GM23338 (cell line): ENCODE results near the gene HELZ. TPM values are rescaled to one million over a fixed set of nuclear protein-coding genes. Genes with fewer than 3 reads are reported as not detected.

ENCODE experiments used
- CREB1 ChIP-seq: fragments of 250-450 bp; sonication (Bioruptor Pico); IDR thresholded peaks from 2 replicates; pipeline ENCODE4 v1.5.0; 2020; ENCODE audit warnings: low read depth, mild to moderate bottlenecking, moderate library complexity
- CTCF ChIP-seq, 2 experiments: fragments of 200-600 bp in 1 of 2; sonication (generic) in 1 of 2; conservative IDR thresholded peaks; 2 replicates each; pipeline versions ENCODE4 v1.5.1 to v1.6.1; 2016 to 2017; ENCODE audit warnings: antibody characterized with exemption in 2 of 2, low read depth in 2 of 2, mild to moderate bottlenecking in 2 of 2, moderate library complexity in 1 of 2
- EZH2phosphoT487 ChIP-seq: fragments of 200-600 bp; sonication (generic); IDR thresholded peaks from one replicate; pipeline ENCODE4 v1.8.1; 2018; ENCODE audit warnings: antibody characterized with exemption; ENCODE audit not compliant: unreplicated experiment
- POLR2AphosphoS5 ChIP-seq: IDR thresholded peaks from 2 replicates; pipeline ENCODE4 v1.6.1; 2016; ENCODE audit warnings: antibody characterized with exemption, low read depth
- REST ChIP-seq: IDR thresholded peaks from one replicate; pipeline ENCODE4 v1.6.1; 2018; ENCODE audit warnings: antibody characterized with exemption; ENCODE audit not compliant: unreplicated experiment
- ZNF462 ChIP-seq: fragments of 250-450 bp; sonication (Bioruptor Pico); IDR thresholded peaks from 2 replicates; pipeline ENCODE4 v1.5.0; 2020; ENCODE audit warnings: mild to moderate bottlenecking, moderate library complexity
- polyA plus RNA-seq: library from polyadenylated mRNA; unstranded; fragments of >200 nt; fragmentation: Nextera tagmentation; extraction: Ambion mirVana; gene quantifications from 2 replicates; pipeline ENCODE4 v1.2.1, GENCODE V29; 2016
- total RNA-seq: library from RNA; depleted of rRNA; stranded (reverse); fragments of >200 nt; shearing (Covaris generic); gene quantifications from 2 replicates; pipeline ENCODE4 v1.2.3, GENCODE V29; 2014

The HELZ gene
- total and polyA plus RNA-seq, 2 experiments from 2014 or later, result 38.9 to 62.0 TPM

- TF ChIP-seq ZNF462 (CRISPR knock-in tag), result no peak
- no peak for TF ChIP-seq REST
- no peak for TF ChIP-seq CTCF (conservative IDR thresholded peaks at IDR 0.05; ENCODE audit: low read depth in 2 of 2)
- no peak for TF ChIP-seq POLR2AphosphoS5
- no peak for TF ChIP-seq EZH2phosphoT487
- TF ChIP-seq CREB1, result no peak
Observed at GRCh38 chr17:67156269-67157199, 88.5 kb downstream of the HELZ start (continued).
